NCI-H2107 treated with DMSO at 0.1 percent for 48 hours (cell line): ENCODE measurements around the gene OR4K14.
"Not testable (repeated sequence)": the region's sequence is repeated elsewhere in the genome, so short reads cannot be mapped to it uniquely, and the experiment has no call there.

Experiments
- DNase-seq: peaks from one replicate; lab custom pipeline; 2025; ENCODE audit not compliant: unreplicated experiment; lab: John Stamatoyannopoulos, UW

OR4K14 gene

DNA sequence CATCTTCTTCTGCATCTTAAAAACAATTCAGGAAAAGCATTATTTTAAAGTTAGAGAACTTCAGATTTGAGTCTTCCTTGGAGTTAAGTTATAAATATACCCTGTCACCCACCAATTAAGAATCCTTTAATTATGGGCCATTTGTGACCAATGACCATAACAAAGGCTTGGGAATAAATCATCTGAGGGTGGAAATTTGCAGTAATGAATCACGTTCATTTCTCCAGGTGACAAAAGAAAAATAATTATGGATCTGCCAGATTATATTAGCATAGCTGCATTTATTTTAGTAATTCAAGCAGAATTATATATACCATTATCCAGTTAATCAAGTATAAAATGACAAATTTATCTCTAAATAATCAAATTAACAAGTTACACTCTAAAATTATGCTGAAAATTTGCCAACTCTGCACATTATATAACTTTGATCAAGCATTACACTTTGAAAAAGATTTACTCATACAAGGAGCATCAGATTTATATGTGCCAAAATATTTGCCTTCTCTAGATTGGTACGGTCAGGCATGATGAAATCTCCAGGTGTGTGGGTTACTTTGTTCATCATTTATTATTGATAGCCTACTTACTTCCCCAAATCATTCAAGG is at the start of gene OR4K14:
Gene OR4K14, minus strand, starts transcription at position 51 of the 609 bp plus-strand sequence. CDS start 4,114 bp downstream, outside the sequence.
- no peak for DNase-seq

GRCh38 chr14:20059745-20060144 is 40.6 kb upstream of the OR4K14 start, which contains the start of gene OR4L1:
OR4L1 (plus strand) TSS chr14:20060045; CDS start chr14:20060045, 0 bp downstream.
- DNase-seq: no peak

DNA sequence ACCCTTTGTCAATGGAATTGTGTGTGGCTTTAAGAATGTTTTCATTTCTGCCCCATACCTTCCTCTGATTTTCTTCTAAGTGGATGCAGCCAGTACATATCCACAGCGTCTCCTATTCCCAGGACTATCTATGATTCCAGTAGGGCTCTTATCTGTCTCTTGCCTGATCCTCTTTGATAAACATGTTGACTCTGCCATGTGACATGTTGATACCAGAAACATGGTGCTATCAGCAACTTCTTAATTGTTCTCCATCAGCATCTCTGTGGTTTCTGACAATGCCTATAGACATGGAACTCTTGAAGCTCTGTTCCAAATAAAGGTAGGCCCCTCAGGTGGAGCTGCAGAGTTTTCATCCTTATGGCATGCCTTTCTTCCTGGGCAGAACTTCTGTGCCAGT is 29.1 kb upstream of the OR4K14 start:
- no peak for DNase-seq

DNA sequence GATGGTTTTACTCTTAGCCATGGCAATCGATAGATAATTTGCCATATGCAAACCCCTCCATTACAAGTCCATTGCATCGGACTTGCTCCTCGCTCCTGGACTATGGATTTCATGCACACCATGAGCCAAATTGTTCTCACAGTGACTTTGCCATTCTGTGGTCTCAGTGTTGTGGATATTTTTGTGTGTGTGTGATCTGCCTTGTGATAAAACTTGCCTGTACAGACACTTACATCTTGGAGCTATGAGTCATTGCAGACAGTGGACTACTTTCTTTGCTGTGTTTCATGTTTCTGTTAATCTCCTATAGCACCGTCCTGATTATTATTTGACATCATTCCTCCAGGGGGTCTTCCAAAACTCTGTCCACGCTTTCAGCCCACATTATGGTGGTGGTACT is 25.1 kb upstream of the OR4K14 start:
- DNase-seq: no peak

GRCh38 chr14:20035938-20036337 is 16.8 kb upstream of the OR4K14 start, which contains the start of gene OR4K13:
OR4K13 (minus strand) TSS chr14:20036038; CDS start chr14:20034758, 1,280 bp downstream.
- DNase-seq: no peak

GRCh38 chr14:20035449-20035848 is 16.3 kb upstream of the OR4K14 start:
- DNase-seq: no peak

DNA sequence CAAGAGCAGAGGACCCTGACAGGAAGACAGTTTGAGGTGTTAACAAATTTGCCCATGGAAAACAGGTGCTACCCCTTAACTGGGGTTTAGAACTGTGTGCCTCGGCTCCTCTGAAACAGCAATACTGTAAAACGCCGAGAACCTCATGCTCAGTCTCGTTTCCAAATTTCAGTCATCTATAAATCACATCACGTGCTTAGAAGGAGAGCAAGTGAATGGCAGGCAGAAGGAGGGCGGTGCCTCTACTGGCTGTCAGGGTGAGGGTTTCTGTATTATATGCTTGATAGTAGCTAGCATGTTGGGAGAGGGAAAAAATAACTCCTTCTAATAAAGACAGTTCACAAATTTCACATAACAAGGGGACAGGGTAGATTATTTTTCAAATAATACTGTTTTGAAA is 12.0 kb upstream of the OR4K14 start:
- DNase-seq: no peak

DNA sequence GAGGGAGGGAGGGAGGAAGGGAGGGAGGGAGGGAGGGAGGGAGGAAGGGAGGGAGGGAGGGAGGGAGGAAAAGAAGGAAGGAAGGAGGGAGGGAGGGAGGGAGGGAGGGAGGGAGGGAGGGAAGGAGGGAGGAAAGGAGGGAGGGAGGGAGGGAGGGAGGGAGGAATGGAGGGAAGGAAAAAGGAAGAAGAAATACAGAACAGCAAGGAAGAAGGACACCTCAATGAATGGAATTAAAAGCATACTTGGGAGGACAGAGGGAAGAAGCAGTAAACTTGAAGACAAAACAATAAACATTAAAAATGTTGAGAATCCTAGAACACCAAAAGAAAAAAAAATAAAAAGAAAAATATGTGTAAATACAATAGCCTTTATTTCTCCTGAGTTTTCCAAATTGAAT is 11.0 kb downstream of the OR4K14 start:
- no peak for DNase-seq

DNA sequence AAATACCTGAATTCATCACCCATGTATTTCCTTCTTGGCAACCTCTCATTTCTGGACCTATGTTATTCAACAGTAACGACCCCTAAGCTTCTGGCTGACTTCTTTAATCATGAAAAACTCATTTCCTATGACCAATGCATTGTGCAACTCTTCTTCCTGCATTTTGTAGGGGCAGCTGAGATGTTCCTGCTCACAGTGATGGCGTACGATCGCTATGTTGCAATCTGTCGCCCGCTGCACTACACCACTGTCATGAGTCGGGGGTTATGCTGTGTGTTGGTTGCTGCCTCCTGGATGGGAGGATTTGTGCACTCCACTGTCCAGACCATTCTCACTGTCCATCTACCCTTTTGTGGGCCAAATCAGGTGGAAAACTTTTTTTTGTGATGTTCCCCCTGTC is 16.8 kb downstream of the OR4K14 start:
- DNase-seq: no peak

GRCh38 chr14:20001863-20002262 is 17.2 kb downstream of the OR4K14 start, which contains the start of gene OR4Q2:
OR4Q2 (plus strand) TSS chr14:20002163.
- no peak for DNase-seq

GRCh38 chr14:19993438-19993837 is 25.7 kb downstream of the OR4K14 start:
- no peak for DNase-seq

- no peak for DNase-seq
Measured at GRCh38 chr14:19975291-19975690, 43.8 kb downstream of the OR4K14 start, which contains the start of gene OR4K15. OR4K15 (plus strand) TSS chr14:19975591; CDS start chr14:19975591, 0 bp downstream.

- DNase-seq: no peak
Measured at GRCh38 chr14:19974844-19975243, 44.3 kb downstream of the OR4K14 start.

DNA sequence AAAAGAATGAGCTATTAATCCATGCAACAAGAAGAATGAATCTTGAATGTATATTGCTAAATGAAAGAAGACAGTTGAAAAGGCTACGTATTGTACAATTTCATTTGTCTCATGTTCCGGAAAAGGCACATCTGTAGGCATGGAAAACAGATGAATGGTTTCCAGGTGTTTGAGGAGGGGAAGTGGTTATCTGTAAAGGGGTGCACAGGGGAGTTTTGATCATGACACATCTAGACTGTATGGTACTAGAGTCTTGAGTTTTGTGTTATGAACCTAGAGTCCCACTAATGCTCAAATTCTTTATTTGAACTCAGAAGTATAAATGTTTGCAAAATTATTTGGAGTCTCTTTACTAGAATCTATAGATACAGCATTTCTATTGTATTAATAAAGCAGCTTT is 49.4 kb downstream of the OR4K14 start:
- not testable (repeated sequence) for DNase-seq
